Left renal cortex interstitium (tissue), 4 donors: Measurements from ENCODE around the gene HYAL3. TPM values are rescaled to one million over a fixed set of nuclear protein-coding genes. Genes with fewer than 3 reads are reported as not detected.
"Not testable (repeated sequence)": the region's sequence is repeated elsewhere in the genome, so short reads cannot be mapped to it uniquely, and the experiment has no call there.

ENCODE experiments used
- DNase-seq, 4 donors: peaks; one replicate each; pipeline ENCODE4 v3.0.0-alpha.2; 2013; ENCODE audit warnings: low read depth in 4 of 4, low spot score in 2 of 4, missing footprints in 1 of 4
- polyA plus RNA-seq, 4 donors: library from polyadenylated mRNA; unstranded; fragments of 120-200 nt; gene quantifications; one replicate each; pipeline ENCODE4 v1.2.1, GENCODE V29; 2013; ENCODE audit not compliant: insufficient read length in 4 of 4

The HYAL3 gene
- polyA plus RNA-seq, 4 donors: 2.8 to 4.3 (median 3.6) TPM

DNA sequence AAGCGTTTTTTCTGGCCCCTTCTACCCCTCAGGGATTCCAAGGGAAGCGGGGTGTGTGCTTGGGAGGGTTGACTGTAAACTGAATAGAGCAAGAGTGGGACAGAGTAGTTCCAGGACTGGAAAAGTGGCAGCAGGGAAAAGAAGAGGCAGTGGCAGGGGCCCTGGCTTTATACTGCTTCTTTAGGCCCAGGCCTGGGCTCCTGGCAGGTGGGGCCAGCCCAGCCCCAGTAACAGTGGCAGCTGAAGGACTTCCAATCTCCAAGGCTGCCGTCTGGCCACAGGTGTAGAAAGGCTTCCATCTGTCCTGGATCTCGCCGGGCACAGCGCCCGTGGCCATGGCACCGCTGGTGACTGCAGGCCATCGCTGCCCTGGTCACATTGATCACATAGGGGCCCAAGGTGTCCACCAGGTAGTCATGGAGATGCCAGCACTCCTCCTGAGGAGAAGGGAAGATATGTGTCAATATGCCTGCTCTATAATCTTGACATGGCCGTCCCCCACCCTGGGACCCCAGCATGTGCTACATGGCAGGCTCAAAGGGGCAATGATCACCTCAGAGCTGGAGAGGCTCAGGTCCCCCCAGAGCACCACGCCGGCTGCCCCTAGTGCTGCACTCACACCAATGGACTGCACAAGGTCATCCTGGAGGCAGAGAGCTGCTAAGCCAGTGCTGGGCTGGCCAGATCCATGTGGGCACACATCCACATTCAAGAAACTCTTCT, 6.0 kb downstream of the HYAL3 start:
- no peak for DNase-seq

- DNase-seq: peak; percentile 83 to 95 (median 91)
Observed at GRCh38 chr3:50292159-50293078, 6.8 kb downstream of the HYAL3 start, which contains the start of gene IFRD2. Gene IFRD2, minus strand, starts transcription at chr3:50292429. Its CDS starts 155 bp downstream, at chr3:50292274.

DNA sequence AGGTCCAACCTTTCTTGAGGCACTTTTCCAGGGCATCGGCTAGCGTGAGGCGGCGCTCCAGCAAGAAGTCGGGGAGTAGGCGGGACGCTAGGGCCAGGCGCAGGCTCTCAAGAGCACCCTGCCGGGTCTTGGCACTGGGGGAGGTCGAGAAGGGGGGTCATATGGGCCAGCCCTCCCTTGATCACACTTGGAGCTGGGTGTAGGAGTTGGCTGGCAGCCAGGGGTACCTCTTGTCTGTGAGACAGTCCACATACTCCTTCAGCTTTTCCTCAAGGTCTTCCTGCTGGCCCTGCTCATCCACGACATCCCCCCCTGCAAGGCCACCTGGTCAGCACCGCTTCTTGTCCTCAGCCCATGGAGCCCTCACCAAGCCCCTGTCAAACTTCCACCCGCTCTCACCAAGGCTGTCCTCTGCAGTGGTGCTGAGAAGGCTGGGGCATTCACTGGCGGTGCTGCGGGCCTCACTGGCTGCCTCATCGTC, 9.0 kb downstream of the HYAL3 start:
- DNase-seq: no peak

GRCh38 chr3:50289130-50289529, 10.1 kb downstream of the HYAL3 start:
- DNase-seq: no peak

DNA sequence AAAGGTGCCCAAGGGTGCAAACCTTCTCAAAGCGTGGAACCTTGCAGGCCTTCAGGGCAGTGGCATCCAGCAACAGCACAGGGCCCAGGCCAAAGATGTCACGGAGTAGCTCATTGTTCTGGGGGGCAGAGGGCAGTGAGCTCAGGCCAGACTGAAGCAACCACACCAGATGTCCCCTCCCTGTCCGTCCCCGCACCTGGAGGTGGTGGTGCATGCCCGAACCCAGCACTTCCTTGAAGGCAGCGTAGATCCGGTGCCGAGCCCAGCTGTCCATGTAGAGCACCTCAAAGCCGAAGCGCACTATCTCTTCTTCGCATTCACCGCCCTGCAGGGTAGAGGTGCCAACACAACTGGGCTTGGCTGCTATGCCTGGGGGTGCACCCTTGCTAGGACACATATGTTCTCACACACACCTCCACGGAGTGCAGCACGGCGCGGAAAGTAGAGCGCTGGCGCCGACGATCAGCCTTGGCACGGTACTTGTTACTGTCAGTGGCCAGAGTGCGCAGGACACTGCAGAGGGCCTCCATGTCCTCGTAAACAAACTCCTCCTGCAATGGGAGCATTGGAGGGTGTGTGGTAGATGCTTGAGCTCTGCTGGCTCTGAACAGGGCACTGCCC, 10.7 kb downstream of the HYAL3 start:
- no peak for DNase-seq

DNA sequence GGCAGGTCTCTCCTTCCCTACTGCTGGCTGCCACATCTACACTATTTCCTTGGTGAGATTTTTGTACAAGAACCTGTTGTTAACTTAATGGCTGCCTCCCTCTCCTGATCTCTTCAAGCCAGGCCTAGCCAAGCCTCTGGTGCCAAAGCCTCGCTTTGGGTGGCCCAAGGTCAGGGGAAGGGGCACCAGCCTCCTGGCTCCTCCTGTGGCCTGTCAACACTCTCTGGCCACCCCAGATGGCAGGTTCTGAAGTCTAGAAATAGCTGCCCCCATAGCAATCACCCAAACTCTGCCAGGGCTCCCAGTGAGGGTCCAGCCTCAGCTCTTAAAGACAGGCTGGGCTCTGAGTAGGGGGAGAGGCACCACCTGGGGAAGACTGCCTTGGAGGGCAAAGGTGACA, 11.9 kb downstream of the HYAL3 start:
- no peak for DNase-seq

GRCh38 chr3:50286322-50287227, 12.6 kb downstream of the HYAL3 start:
- no peak for DNase-seq

- not testable (repeated sequence) for DNase-seq
Observed at GRCh38 chr3:50284121-50284520, 15.1 kb downstream of the HYAL3 start.

GRCh38 chr3:50279255-50280016, 19.8 kb downstream of the HYAL3 start:
- DNase-seq: no peak

DNA sequence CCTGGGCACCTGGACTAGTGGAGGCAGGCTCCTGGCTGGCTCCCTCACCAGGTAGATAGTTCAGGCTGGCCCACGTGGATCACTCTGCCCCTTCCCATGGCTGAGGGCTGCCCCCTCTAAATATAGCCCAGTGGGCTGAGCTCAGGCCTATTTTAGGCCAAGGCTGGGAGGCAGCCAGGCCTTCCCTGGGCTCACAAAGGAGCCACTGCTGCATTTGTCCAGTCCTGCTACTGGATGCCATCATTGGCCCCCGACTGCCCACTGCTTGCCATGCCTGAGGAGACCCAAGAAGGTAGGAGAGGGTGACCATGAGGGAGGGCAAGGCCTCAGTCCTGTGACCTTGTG, 20.4 kb downstream of the HYAL3 start, which contains the start of gene LSMEM2:
Gene LSMEM2, plus strand, starts transcription at position 208 of the 345 bp plus-strand sequence. Its CDS starts 27 bp downstream, at position 235.
- no peak for DNase-seq

- no peak for DNase-seq
Observed at GRCh38 chr3:50278123-50278879, 20.9 kb downstream of the HYAL3 start.

- DNase-seq: no peak
Observed at GRCh38 chr3:50276762-50277101, 22.5 kb downstream of the HYAL3 start.

GRCh38 chr3:50275996-50276761, 23.0 kb downstream of the HYAL3 start:
- DNase-seq: no peak

GRCh38 chr3:50275141-50275995, 23.8 kb downstream of the HYAL3 start:
- no peak for DNase-seq

- no peak for DNase-seq
Observed at GRCh38 chr3:50274371-50275104, 24.7 kb downstream of the HYAL3 start.

- no peak for DNase-seq
Observed at GRCh38 chr3:50273689-50274065, 25.5 kb downstream of the HYAL3 start.
